Omental fat pad (tissue), 4 donors: ENCODE results near the gene PDZD7. TPM values are rescaled to one million over a fixed set of nuclear protein-coding genes. Genes with fewer than 3 reads are reported as not detected.

Experiments
- ATAC-seq: fragments of 150-250 bp; one replicate; pipeline ENCODE4 v1.9.1; 2016; ENCODE audit warnings: mild to moderate bottlenecking, moderate library complexity; ENCODE audit not compliant: low FRiP score
- DNase-seq: peaks from one replicate; pipeline ENCODE4 v3.0.0-alpha.2; 2019; ENCODE audit warnings: low spot score
- CTCF ChIP-seq, 3 donors: fragments of 450-650 bp; IDR thresholded peaks; one replicate each; pipeline ENCODE4 v1.5.1; 2016 to 2017; ENCODE audit warnings: antibody characterized with exemption in 3 of 3, mild to moderate bottlenecking in 3 of 3, moderate library complexity in 2 of 3
- total RNA-seq, 4 donors: library from RNA; depleted of rRNA; stranded (reverse); fragments of >200 nt; gene quantifications; one replicate each; pipeline ENCODE4 v1.1.0, GENCODE V29; 2016

The PDZD7 gene
- total RNA-seq, 4 donors from 2014 or later, result 0.12 to 3.3 (median 0.30) TPM

GRCh38 chr10:100997360-100998182 is 33.4 kb downstream of the PDZD7 start:
- TF ChIP-seq CTCF (IDR thresholded peaks at IDR 0.05), result peak in 1 of 3 donors; percentile 91
- DNase-seq, result no peak

GRCh38 chr10:100996678-100997359 is 34.1 kb downstream of the PDZD7 start:
- DNase-seq (no peak), ATAC-seq (peak; percentile 20)
- TF ChIP-seq CTCF (IDR thresholded peaks at IDR 0.05), result no peak

More at GRCh38 chr10:100997360-100998182, 33.4 kb downstream of the PDZD7 start:
- ATAC-seq, result peak; percentile 48

- TF ChIP-seq CTCF (IDR thresholded peaks at IDR 0.05), result no peak
- DNase-seq (no peak), ATAC-seq (no peak)
Measured at GRCh38 chr10:100995181-100995580, 35.7 kb downstream of the PDZD7 start.

GRCh38 chr10:100993986-100994708 is 36.8 kb downstream of the PDZD7 start:
- DNase-seq, result no peak
- ATAC-seq, result no peak

GRCh38 chr10:100989088-100989487 is 41.8 kb downstream of the PDZD7 start:
- no peak for TF ChIP-seq CTCF (IDR thresholded peaks at IDR 0.05)
- DNase-seq (no peak), ATAC-seq (no peak)

More at GRCh38 chr10:100993986-100994708, 36.8 kb downstream of the PDZD7 start:
- TF ChIP-seq CTCF (IDR thresholded peaks at IDR 0.05), result peak in 1 of 3 donors; percentile 21

GRCh38 chr10:100988166-100988565 is 42.8 kb downstream of the PDZD7 start:
- DNase-seq, result no peak
- no peak for ATAC-seq
- no peak for TF ChIP-seq CTCF (IDR thresholded peaks at IDR 0.05)
